ENCODE results near the gene SLC13A1.
"Not testable (repeated sequence)": the region's sequence is repeated elsewhere in the genome, so short reads cannot be mapped to it uniquely, and the experiment has no call there.

The SLC13A1 gene

GRCh38 chr7:123199883-123200282, at the start of gene SLC13A1:
TSS of gene SLC13A1 (minus strand) at chr7:123199969. CDS start at chr7:123199946, 23 bp downstream.
- DNase-seq (ENCODE audit: low read depth in 2 of 2): no peak

GRCh38 chr7:123244768-123245167, 45.0 kb upstream of the SLC13A1 start:
- DNase-seq (ENCODE audit: low read depth in 2 of 2): no peak

GRCh38 chr7:123242467-123243092, 42.8 kb upstream of the SLC13A1 start:
- DNase-seq (ENCODE audit: low read depth in 2 of 2): no peak

GRCh38 chr7:123241809-123242208, 42.0 kb upstream of the SLC13A1 start:
- DNase-seq (ENCODE audit: low read depth in 2 of 2): no peak

GRCh38 chr7:123231021-123232000, 31.5 kb upstream of the SLC13A1 start:
- no peak for DNase-seq (ENCODE audit: low read depth in 2 of 2)

- DNase-seq (ENCODE audit: low read depth in 2 of 2): no peak
Observed at GRCh38 chr7:123230603-123231002, 30.8 kb upstream of the SLC13A1 start.

- no peak for DNase-seq (ENCODE audit: low read depth in 2 of 2)
Observed at GRCh38 chr7:123230147-123230546, 30.4 kb upstream of the SLC13A1 start.

- no peak for DNase-seq (ENCODE audit: low read depth in 2 of 2)
Observed at GRCh38 chr7:123229426-123229825, 29.7 kb upstream of the SLC13A1 start.

GRCh38 chr7:123227666-123228065, 27.9 kb upstream of the SLC13A1 start:
- DNase-seq (ENCODE audit: low read depth in 2 of 2): not testable (repeated sequence)

GRCh38 chr7:123220396-123220795, 20.6 kb upstream of the SLC13A1 start:
- DNase-seq (ENCODE audit: low read depth in 2 of 2): no peak

GRCh38 chr7:123218866-123219265, 19.1 kb upstream of the SLC13A1 start:
- no peak for DNase-seq (ENCODE audit: low read depth in 2 of 2)

GRCh38 chr7:123216825-123217224, 17.1 kb upstream of the SLC13A1 start:
- no peak for DNase-seq (ENCODE audit: low read depth in 2 of 2)

GRCh38 chr7:123215350-123215749, 15.6 kb upstream of the SLC13A1 start:
- no peak for DNase-seq (ENCODE audit: low read depth in 2 of 2)

- DNase-seq (ENCODE audit: low read depth in 2 of 2): no peak
Observed at GRCh38 chr7:123211545-123211944, 11.8 kb upstream of the SLC13A1 start.

- no peak for DNase-seq (ENCODE audit: low read depth in 2 of 2)
Observed at GRCh38 chr7:123210986-123211385, 11.2 kb upstream of the SLC13A1 start.

GRCh38 chr7:123209786-123210185, 10.0 kb upstream of the SLC13A1 start:
- DNase-seq (ENCODE audit: low read depth in 2 of 2): no peak

GRCh38 chr7:123208793-123209192, 9.0 kb upstream of the SLC13A1 start:
- no peak for DNase-seq (ENCODE audit: low read depth in 2 of 2)

- DNase-seq (ENCODE audit: low read depth in 2 of 2): no peak
Observed at GRCh38 chr7:123204206-123204835, 4.6 kb upstream of the SLC13A1 start.

- no peak for DNase-seq (ENCODE audit: low read depth in 2 of 2)
Observed at GRCh38 chr7:123201901-123202300, 2.1 kb upstream of the SLC13A1 start.

- no peak for DNase-seq (ENCODE audit: low read depth in 2 of 2)
Observed at GRCh38 chr7:123198668-123199652, 809 bp downstream of the SLC13A1 start.

- DNase-seq (ENCODE audit: low read depth in 2 of 2): no peak
Observed at GRCh38 chr7:123198111-123198510, 1.7 kb downstream of the SLC13A1 start.

Data from stimulated activated CD4-positive, alpha-beta T cell treated with anti-CD3 and anti-CD28 coated beads, Interleukin-1b, Interleukin-23, amount 100 ng/mL, for 1 hour (primary cell).